GM12891 (cell line): Measurements from ENCODE around the gene NR1D1.

Experiments used
- PAX5 ChIP-seq: IDR thresholded peaks from 2 replicates; pipeline ENCODE4 v1.6.1; 2011; ENCODE audit warnings: low read length, moderate library complexity, mild to moderate bottlenecking; ENCODE audit not compliant: insufficient read depth, severe bottlenecking
- POLR2A ChIP-seq: IDR thresholded peaks from 2 replicates; pipeline ENCODE4 v1.6.1; 2011; ENCODE audit warnings: low read depth, low read length, control low read depth
- POLR2AphosphoS5 ChIP-seq: IDR thresholded peaks from 2 replicates; pipeline ENCODE4 v1.6.1; 2011; ENCODE audit warnings: low read depth, low read length, control low read depth
- SPI1 ChIP-seq: IDR thresholded peaks from 2 replicates; pipeline ENCODE4 v1.6.1; 2011; ENCODE audit warnings: low read depth, low read length, control low read depth

DNA sequence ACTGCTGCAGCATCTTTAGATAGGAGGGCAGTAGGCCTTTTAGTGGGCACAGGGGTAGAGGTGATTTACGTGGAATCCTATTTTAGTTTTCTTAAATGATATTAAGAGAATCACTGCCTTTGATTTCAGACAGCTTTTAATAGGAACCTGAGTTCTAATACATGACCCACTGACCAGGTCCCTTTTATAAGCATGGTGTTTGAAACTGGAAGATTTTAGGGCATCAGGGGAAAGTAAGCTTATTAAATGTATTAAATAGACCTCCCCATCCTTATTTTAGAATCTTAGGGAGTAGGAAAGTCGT, 23.4 kb upstream of the NR1D1 start:
- TF ChIP-seq POLR2AphosphoS5 (no peak), SPI1 (no peak), POLR2A (no peak), PAX5 (no peak)
